ENCODE results near the gene NFS1. TPM values are rescaled to one million over a fixed set of nuclear protein-coding genes. Genes with fewer than 3 reads are reported as not detected.

NFS1 gene
- total RNA-seq, 4 donors from 2014 or later = 25.3 to 63.3 (median 32.7) TPM

- Histone ChIP-seq H3K36me3 (peaks cover 41 to 66% (median 62%) of the 10 kb centered on the region in 4 donors), H3K4me3 (no peak overlapping the region), H3K27ac (replicated peaks in 1 of 4) (peak overlapping the region in 3 of 4 donors; percentile 15 to 93 (median 17)), H3K9me3 (no peaks in the 10 kb centered on the region), H3K4me1 (peaks cover 19 to 47% (median 30%) of the 10 kb centered on the region in 4 donors), H3K27me3 (no peaks in the 10 kb centered on the region)
- WGBS = 72% methylated on average over 12 of the region's 12 CpGs
- intact Hi-C loops (cut with DNase I) = loop anchor here (10.0 kb wide), 1 partner anchor 183 kb away; no protein-coding TSS in a partner anchor
- DNase-seq (ENCODE audit: extremely low spot score) = no peak
- TF ChIP-seq EP300 (IDR thresholded peaks at IDR 0.05) = no peak
- TF ChIP-seq CTCF (IDR thresholded peaks at IDR 0.05) = no peak
- no peak for TF ChIP-seq POLR2A (IDR thresholded peaks at IDR 0.05; ENCODE audit: low read depth)
- TF ChIP-seq POLR2AphosphoS5 (IDR thresholded peaks at IDR 0.05) = no peak
Measured at GRCh38 chr20:35702051-35702823, 3.1 kb upstream of the NFS1 start.

- Histone ChIP-seq H3K36me3 (peaks cover 32 to 58% (median 56%) of the 10 kb centered on the region in 4 donors), H3K4me3 (no peak overlapping the region), H3K27ac (replicated peaks in 1 of 4) (peak overlapping the region; percentile 32 to 95 (median 69)), H3K9me3 (no peaks in the 10 kb centered on the region), H3K27me3 (no peaks in the 10 kb centered on the region), H3K4me1 (peaks cover 19 to 48% (median 33%) of the 10 kb centered on the region in 4 donors)
- 89% methylated on average over 7 of the region's 7 CpGs for WGBS
- TF ChIP-seq POLR2A (IDR thresholded peaks at IDR 0.05; ENCODE audit: low read depth) = no peak
- TF ChIP-seq CTCF (IDR thresholded peaks at IDR 0.05) = no peak
- no peak for TF ChIP-seq EP300 (IDR thresholded peaks at IDR 0.05)
- TF ChIP-seq POLR2AphosphoS5 (IDR thresholded peaks at IDR 0.05) = peak in 1 of 2 donors; percentile 28
- intact Hi-C loops (cut with DNase I) = loop anchor here (10.0 kb wide), 1 partner anchor 184 kb away; no protein-coding TSS in a partner anchor
- no peak for DNase-seq (ENCODE audit: extremely low spot score)
Measured at GRCh38 chr20:35700625-35701148, 1.5 kb upstream of the NFS1 start.

- Histone ChIP-seq H3K27me3 (no peaks in the 10 kb centered on the region), H3K36me3 (peaks cover 26 to 58% (median 56%) of the 10 kb centered on the region in 4 donors), H3K4me3 (peak overlapping the region; percentile 88 to 100 (median 92)), H3K27ac (replicated peaks in 1 of 4) (peak overlapping the region; percentile 91 to 95 (median 94)), H3K9me3 (no peaks in the 10 kb centered on the region), H3K4me1 (peaks cover 19 to 43% (median 31%) of the 10 kb centered on the region in 4 donors)
- no peak for TF ChIP-seq POLR2AphosphoS5 (IDR thresholded peaks at IDR 0.05)
- TF ChIP-seq EP300 (IDR thresholded peaks at IDR 0.05) = no peak
- no peak for TF ChIP-seq CTCF (IDR thresholded peaks at IDR 0.05)
- TF ChIP-seq POLR2A (IDR thresholded peaks at IDR 0.05; ENCODE audit: low read depth) = no peak
- 20% methylated on average over 6 of the region's 6 CpGs for WGBS
- intact Hi-C loops (cut with DNase I) = loop anchor here (2.0 to 10.0 kb wide), 2 partner anchors 73 to 185 kb away; partner anchors contain the start of gene PHF20
- no peak for DNase-seq (ENCODE audit: extremely low spot score)
Measured at GRCh38 chr20:35699957-35700624, 939 bp upstream of the NFS1 start.

GRCh38 chr20:35698298-35699126 lies 640 bp downstream of the NFS1 start:
- Histone ChIP-seq H3K36me3 (peaks cover 18 to 57% (median 56%) of the 10 kb centered on the region in 4 donors), H3K27ac (replicated peaks in 1 of 4) (peak overlapping the region; percentile 91 to 95 (median 94)), H3K4me3 (peak overlapping the region; percentile 88 to 100 (median 92)), H3K27me3 (no peaks in the 10 kb centered on the region), H3K4me1 (peaks cover 19 to 43% (median 29%) of the 10 kb centered on the region in 4 donors), H3K9me3 (no peaks in the 10 kb centered on the region)
- 5% methylated on average over 36 of the region's 37 CpGs for WGBS
- no peak for TF ChIP-seq POLR2A (IDR thresholded peaks at IDR 0.05; ENCODE audit: low read depth)
- DNase-seq (ENCODE audit: extremely low spot score) = no peak
- intact Hi-C loops (cut with DNase I) = loop anchor here (2.0 kb wide), 1 partner anchor 74 kb away; the partner anchor contains the start of gene PHF20

All from esophagus muscularis mucosa (tissue), 4 donors.